Endothelial cell of umbilical vein (primary cell): Measurements from ENCODE around the gene SGO1. TPM values are rescaled to one million over a fixed set of nuclear protein-coding genes. Genes with fewer than 3 reads are reported as not detected.

ENCODE experiments used
- BruUV-seq: library from RNA; stranded (reverse); fragments of 400-500 nt; replicated peaks from 2 replicates; lab custom pipeline; 2021; lab: Mats Ljungman, UMichigan
- CTCF ChIA-PET: fragments of 300-600, 350-600 bp; sonication (Branson Sonifier 250); formaldehyde crosslinking; loops from one replicate; lab custom pipeline; 2021; ENCODE audit warnings: antibody characterized with exemption, inconsistent platforms; lab: Charles Lee
- POLR2A ChIA-PET: fragments of 300-600, 350-600 bp; sonication (Branson Sonifier 250); formaldehyde crosslinking; loops from one replicate; lab custom pipeline; 2021; ENCODE audit warnings: antibody characterized with exemption, inconsistent platforms; lab: Charles Lee
- DNase-seq: peaks from one replicate; pipeline ENCODE4 v3.0.0-alpha.2; 2011; ENCODE audit warnings: low read depth, low spot score
- FAIRE-seq: peaks from 2 replicates; lab custom pipeline; 2011; peaks lifted over from hg19 to GRCh38; lab: Jason Lieb, UNC
- H2AFZ ChIP-seq: 2 replicates; pipeline ENCODE4 v1.6.0; 2012; ENCODE audit warnings: low read depth, low read length, control low read depth, inconsistent platforms
- H3K27ac ChIP-seq: 2 replicates; pipeline ENCODE4 v1.5.1; 2011; ENCODE audit warnings: low read depth, mild to moderate bottlenecking, control low read depth, low read length, moderate library complexity; ENCODE audit not compliant: insufficient read depth
- H3K27me3 ChIP-seq, 2 experiments: 2 replicates each; pipeline versions ENCODE4 v1.6.0 to v1.6.1; 2011; ENCODE audit warnings: low read length in 2 of 2, mixed read lengths in 1 of 2; ENCODE audit not compliant: control insufficient read depth in 2 of 2, insufficient read depth in 2 of 2
- H3K36me3 ChIP-seq, 2 experiments: 2 replicates in 1 of 2; 3 replicates in 1 of 2; pipeline ENCODE4 v1.5.1; 2011; ENCODE audit warnings: low read length in 2 of 2, mild to moderate bottlenecking in 1 of 2, moderate library complexity in 1 of 2; ENCODE audit not compliant: control insufficient read depth in 2 of 2, insufficient read depth in 2 of 2; ENCODE audit errors: extremely low read depth in 1 of 2
- H3K4me1 ChIP-seq: 3 replicates; pipeline ENCODE4 v1.5.1; 2011; ENCODE audit warnings: mild to moderate bottlenecking, low read length; ENCODE audit not compliant: control insufficient read depth, insufficient read depth; ENCODE audit errors: extremely low read depth
- H3K4me2 ChIP-seq: 2 replicates; pipeline ENCODE4 v1.6.1; 2011; ENCODE audit warnings: low read length, control low read depth, mixed read lengths; ENCODE audit not compliant: insufficient read depth
- H3K4me3 ChIP-seq, 3 experiments: fragments of 200-600 bp in 1 of 3; sonication (generic), shearing (Covaris generic) in 1 of 3; replicated peaks in 1 of 3; 2 replicates each; pipeline ENCODE4 v1.5.1; 2011 to 2016; ENCODE audit warnings: control low read depth in 3 of 3, low read length in 3 of 3, mild to moderate bottlenecking in 2 of 3, inconsistent platforms in 1 of 3, low read depth in 1 of 3, moderate library complexity in 1 of 3; ENCODE audit not compliant: insufficient read depth in 1 of 3
- H3K79me2 ChIP-seq: 2 replicates; pipeline ENCODE4 v1.6.0; 2012; ENCODE audit warnings: low read length, inconsistent platforms; ENCODE audit not compliant: control insufficient read depth, insufficient read depth
- H3K9ac ChIP-seq: replicated peaks from 2 replicates; pipeline ENCODE3; 2011; ENCODE audit warnings: low read length, control low read depth; ENCODE audit not compliant: insufficient read depth; ENCODE audit errors: extremely low read depth
- H3K9me1 ChIP-seq: replicated peaks from 3 replicates; pipeline ENCODE4 v1.6.0; 2011; ENCODE audit warnings: mild to moderate bottlenecking, low read length; ENCODE audit not compliant: control insufficient read depth, insufficient read depth; ENCODE audit errors: extremely low read depth
- H3K9me3 ChIP-seq: replicated peaks from 2 replicates; pipeline ENCODE4 v1.5.1; 2012; ENCODE audit warnings: low read length, inconsistent platforms; ENCODE audit not compliant: control insufficient read depth, insufficient read depth
- H4K20me1 ChIP-seq: replicated peaks from 2 replicates; pipeline ENCODE3; 2011; ENCODE audit warnings: mild to moderate bottlenecking, low read length; ENCODE audit not compliant: control insufficient read depth, insufficient read depth; ENCODE audit errors: extremely low read depth
- CTCF ChIP-seq, 2 donors: IDR thresholded peaks; 1 replicate in 1 of 2; 2 replicates in 1 of 2; pipeline ENCODE4 v1.5.1; 2011; ENCODE audit warnings: low read length in 2 of 2, mild to moderate bottlenecking in 2 of 2, moderate library complexity in 2 of 2, control low read depth in 1 of 2, inconsistent platforms in 1 of 2, low read depth in 1 of 2; ENCODE audit not compliant: insufficient read depth in 1 of 2; ENCODE audit errors: extremely low read depth in 1 of 2
- EZH2 ChIP-seq: IDR thresholded peaks from 2 replicates; pipeline ENCODE4 v1.6.1; 2012; ENCODE audit warnings: borderline replicate concordance, low read depth, mild to moderate bottlenecking, moderate library complexity, low read length, inconsistent platforms; ENCODE audit not compliant: severe bottlenecking
- FOS ChIP-seq: IDR thresholded peaks from 2 replicates; pipeline ENCODE4 v1.6.1; 2011; ENCODE audit warnings: mild to moderate bottlenecking, low read length, moderate library complexity, borderline replicate concordance; ENCODE audit not compliant: insufficient read depth
- GATA2 ChIP-seq: IDR thresholded peaks from 2 replicates; pipeline ENCODE4 v1.7.0; 2011; ENCODE audit warnings: low read depth, mild to moderate bottlenecking, moderate library complexity, mixed read lengths, low read length; ENCODE audit not compliant: insufficient read length, insufficient read depth
- JUN ChIP-seq: IDR thresholded peaks from 2 replicates; pipeline ENCODE4 v1.6.1; 2011; ENCODE audit warnings: borderline replicate concordance, low read depth; ENCODE audit not compliant: insufficient read length, insufficient read depth
- MYC ChIP-seq: IDR thresholded peaks from one replicate; pipeline ENCODE4 v1.6.1; 2011; ENCODE audit warnings: mild to moderate bottlenecking, low read depth, low read length
- POLR2A ChIP-seq: IDR thresholded peaks from 2 replicates; pipeline ENCODE4 v1.6.1; 2012; ENCODE audit warnings: low read depth, mild to moderate bottlenecking, control low read depth, low read length
- POLR2AphosphoS5 ChIP-seq: IDR thresholded peaks from 2 replicates; pipeline ENCODE4 v1.6.1; 2012; ENCODE audit warnings: low read depth, mild to moderate bottlenecking, control low read depth, low read length, moderate library complexity; ENCODE audit not compliant: insufficient read depth
- dilution Hi-C: fragments of 300-500 bp; cut with MboI; formaldehyde crosslinking; loops from one replicate; pipeline ENCODE4 v1.15.0; 2019; ENCODE audit warnings: low sequenced_read_pairs; ENCODE audit not compliant: extremely low pct_ligation_motif_present
- intact Hi-C: fragments of 100-400 bp; cut with micrococcal nuclease; formaldehyde crosslinking; loops from one replicate; pipeline ENCODE4 v1.10.0; 2022
- polyA plus RNA-seq, 4 experiments: library from polyadenylated mRNA; depleted of rRNA in 3 of 4; stranded (reverse) in 3 of 4; unstranded in 1 of 4; fragments of >200 nt; gene quantifications; 2 replicates each; pipeline versions ENCODE4 v1.2.1 to v1.2.3, GENCODE V29; 2011 to 2012; ENCODE audit warnings: missing spikeins in 1 of 4
- total RNA-seq: library from RNA; stranded (reverse); gene quantifications from 2 replicates; pipeline ENCODE4 v1.2.3, GENCODE V29; 2021
- TF ChIP-seq, protein P1 (sequence below): IDR thresholded peaks from 2 replicates; pipeline ENCODE4 v1.6.1; 2011; ENCODE audit not compliant: insufficient read depth, insufficient read length

SGO1 gene
- total and polyA plus RNA-seq, 2 donors (not counting 3 experiments of a cell fraction or from before 2014, with no cell fraction given) = 2.0 to 21.7 TPM

DNA sequence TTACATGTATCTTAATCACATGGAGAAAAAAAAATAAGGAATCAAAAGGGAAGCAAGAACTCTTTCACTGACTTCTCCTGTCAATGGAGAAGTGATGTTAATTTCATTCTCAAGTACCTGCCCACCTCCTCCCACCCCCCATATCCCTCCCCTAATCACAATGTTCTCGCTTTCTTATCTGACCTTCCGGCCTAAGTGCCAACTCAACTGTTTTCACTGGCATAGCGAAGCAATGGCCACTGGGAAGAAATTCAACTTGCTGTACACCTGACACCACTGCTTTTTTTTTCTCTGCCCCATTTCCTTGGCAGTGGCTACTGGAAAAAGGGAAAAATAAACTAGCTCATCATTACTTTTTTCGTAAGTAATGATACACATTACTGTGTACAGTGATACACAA lies 3.8 kb downstream of the SGO1 start:
- CTCF ChIA-PET = interaction anchor here (0.8 to 1.5 kb wide), 3 partner anchors 8 to 296 kb away, joined by 3 to 4 read pairs (median 4); no protein-coding TSS in a partner anchor
- no TSS peak for BruUV-seq
- H4K20me1 ChIP-seq = no peaks in the 10 kb centered on the region
- H3K36me3 ChIP-seq = peaks cover 0 to 2% of the 10 kb centered on the region in 2 experiments
- no peaks in the 10 kb centered on the region for H3K9me1 ChIP-seq
- no peak overlapping the region for H3K4me3 ChIP-seq
- H3K27ac ChIP-seq = no peak overlapping the region
- DNase-seq = peak; percentile 52
- H3K79me2 ChIP-seq = peaks cover 24% of the 10 kb centered on the region
- no peaks in the 10 kb centered on the region for H3K27me3 ChIP-seq
- H3K9ac ChIP-seq = no peak overlapping the region
- H3K9me3 ChIP-seq = no peaks in the 10 kb centered on the region
- dilution Hi-C loops = no loop called here
- TF ChIP-seq FOS (no peak), MYC (no peak), POLR2AphosphoS5 (no peak), GATA2 (no peak), POLR2A (no peak), JUN (no peak), EZH2 (no peak), CTCF (IDR thresholded peaks at IDR 0.05; ENCODE audit: extremely low read depth in 1 of 2, insufficient read depth in 1 of 2, low read depth in 1 of 2, low read length in 2 of 2) (no peak)
- TF ChIP-seq, protein P1, sequence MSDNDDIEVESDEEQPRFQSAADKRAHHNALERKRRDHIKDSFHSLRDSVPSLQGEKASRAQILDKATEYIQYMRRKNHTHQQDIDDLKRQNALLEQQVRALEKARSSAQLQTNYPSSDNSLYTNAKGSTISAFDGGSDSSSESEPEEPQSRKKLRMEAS = no peak
- no peak overlapping the region for H3K4me2 ChIP-seq
- FAIRE-seq = no peak
- intact Hi-C loops = no loop called here
- peaks cover 20% of the 10 kb centered on the region for H3K4me1 ChIP-seq
- no peak overlapping the region for H2AFZ ChIP-seq
- POLR2A ChIA-PET = interaction anchor here (0.7 kb wide), 1 partner anchor 141 kb away, joined by 5 read pairs; no protein-coding TSS in a partner anchor
